CD4-positive, CD25-positive, alpha-beta regulatory T cell (primary cell): ENCODE measurements around the gene PSMD12. TPM values are rescaled to one million over a fixed set of nuclear protein-coding genes. Genes with fewer than 3 reads are reported as not detected.
A peak's percentile ranks its signal among the peaks of the same experiment; 100 is the strongest.

Experiments used
- ATAC-seq, 2 donors: fragments of 150-1000 bp; cut with Tn5 transposase; one replicate each; pipeline ENCODE4 v1.10.0; 2021; ENCODE audit warnings: low read depth in 2 of 2, moderate number of reproducible peaks in 2 of 2, moderate library complexity in 1 of 2
- DNase-seq, 3 donors: peaks; one replicate each; pipeline versions ENCODE4 v3.0.0 to v3.0.0-alpha.2; 2012 to 2022; ENCODE audit warnings: mixed read lengths in 1 of 3
- H3K27ac ChIP-seq: one replicate; pipeline ENCODE4 v1.7.0; 2013; ENCODE audit warnings: mild to moderate bottlenecking, low read length; ENCODE audit not compliant: insufficient read depth, poor library complexity, severe bottlenecking
- H3K27me3 ChIP-seq: one replicate; pipeline ENCODE4 v1.7.0; 2013; ENCODE audit warnings: low read length; ENCODE audit not compliant: control insufficient read depth, insufficient read depth
- H3K36me3 ChIP-seq: one replicate; pipeline ENCODE4 v1.7.0; 2013; ENCODE audit warnings: mild to moderate bottlenecking, low read length, moderate library complexity; ENCODE audit not compliant: control insufficient read depth, insufficient read depth
- H3K4me1 ChIP-seq: 2 replicates; pipeline ENCODE4 v1.7.0; 2013; ENCODE audit warnings: mild to moderate bottlenecking, low read length; ENCODE audit not compliant: insufficient read depth, control insufficient read depth, poor library complexity, severe bottlenecking
- H3K4me3 ChIP-seq: one replicate; pipeline ENCODE4 v1.7.0; 2013; ENCODE audit warnings: low read depth, mild to moderate bottlenecking, low read length, moderate library complexity
- H3K9me3 ChIP-seq, 2 experiments: 1 replicate in 1 of 2; 2 replicates in 1 of 2; pipeline ENCODE4 v1.7.0; 2013; ENCODE audit warnings: low read length in 2 of 2, mild to moderate bottlenecking in 1 of 2, moderate library complexity in 1 of 2; ENCODE audit not compliant: control insufficient read depth in 2 of 2
- H3K27ac Mint-ChIP-seq, 3 donors: one replicate each; pipeline ENCODE4 v1.8.0; 2020 to 2022; ENCODE audit warnings: mild to moderate bottlenecking in 3 of 3, mixed read lengths in 3 of 3, moderate library complexity in 2 of 3
- H3K27me3 Mint-ChIP-seq: one replicate; pipeline ENCODE4 v1.8.0; 2022; ENCODE audit warnings: mild to moderate bottlenecking, mixed read lengths
- H3K36me3 Mint-ChIP-seq: one replicate; pipeline ENCODE4 v1.8.0; 2020; ENCODE audit warnings: mixed read lengths
- H3K4me1 Mint-ChIP-seq, 4 donors: one replicate each; pipeline ENCODE4 v1.8.0; 2020 to 2022; ENCODE audit warnings: mixed read lengths in 4 of 4, mild to moderate bottlenecking in 1 of 4
- H3K4me3 Mint-ChIP-seq, 4 donors: one replicate each; pipeline ENCODE4 v1.8.0; 2020 to 2022; ENCODE audit warnings: mild to moderate bottlenecking in 4 of 4, mixed read lengths in 4 of 4, moderate library complexity in 3 of 4
- H3K9me3 Mint-ChIP-seq, 7 donors: one replicate each; pipeline ENCODE4 v1.8.0; 2020 to 2022; ENCODE audit warnings: mixed read lengths in 7 of 7, mild to moderate bottlenecking in 3 of 7, moderate library complexity in 2 of 7
- polyA plus RNA-seq, 4 donors: library from polyadenylated mRNA; unstranded; fragments of 300-500 nt; fragmentation: Illumina TruSeq; gene quantifications; one replicate each; pipeline ENCODE4 v1.2.3, GENCODE V29; 2021
- total RNA-seq: library from RNA; stranded (reverse); gene quantifications from one replicate; pipeline ENCODE4 v1.2.3, GENCODE V29; 2022

The PSMD12 gene
- total and polyA plus RNA-seq, 5 donors from 2014 or later, result 31.7 to 44.2 (median 38.9) TPM

- peaks cover 16 to 74% (median 43%) of the 10 kb centered on the region in 4 donors for H3K4me1 Mint-ChIP-seq
- Histone ChIP-seq H3K9me3 (no peaks in the 10 kb centered on the region), H3K4me3 (no peak overlapping the region), H3K27me3 (no peaks in the 10 kb centered on the region), H3K36me3 (no peaks in the 10 kb centered on the region), H3K4me1 (peaks cover 22% of the 10 kb centered on the region), H3K27ac (no peak overlapping the region)
- peaks cover 9% of the 10 kb centered on the region for H3K36me3 Mint-ChIP-seq
- H3K27me3 Mint-ChIP-seq, result no peaks in the 10 kb centered on the region
- H3K9me3 Mint-ChIP-seq, result no peaks in the 10 kb centered on the region
- DNase-seq (peak; percentile 19 to 71 (median 39)), ATAC-seq (no peak)
- H3K4me3 Mint-ChIP-seq, result peak overlapping the region in 2 of 4 donors; percentile 41 to 46
- peak overlapping the region in 2 of 3 donors; percentile 57 to 84 for H3K27ac Mint-ChIP-seq
These were observed 20.7 kb upstream of the PSMD12 start for GRCh38 chr17:67386965-67387551.

DNA sequence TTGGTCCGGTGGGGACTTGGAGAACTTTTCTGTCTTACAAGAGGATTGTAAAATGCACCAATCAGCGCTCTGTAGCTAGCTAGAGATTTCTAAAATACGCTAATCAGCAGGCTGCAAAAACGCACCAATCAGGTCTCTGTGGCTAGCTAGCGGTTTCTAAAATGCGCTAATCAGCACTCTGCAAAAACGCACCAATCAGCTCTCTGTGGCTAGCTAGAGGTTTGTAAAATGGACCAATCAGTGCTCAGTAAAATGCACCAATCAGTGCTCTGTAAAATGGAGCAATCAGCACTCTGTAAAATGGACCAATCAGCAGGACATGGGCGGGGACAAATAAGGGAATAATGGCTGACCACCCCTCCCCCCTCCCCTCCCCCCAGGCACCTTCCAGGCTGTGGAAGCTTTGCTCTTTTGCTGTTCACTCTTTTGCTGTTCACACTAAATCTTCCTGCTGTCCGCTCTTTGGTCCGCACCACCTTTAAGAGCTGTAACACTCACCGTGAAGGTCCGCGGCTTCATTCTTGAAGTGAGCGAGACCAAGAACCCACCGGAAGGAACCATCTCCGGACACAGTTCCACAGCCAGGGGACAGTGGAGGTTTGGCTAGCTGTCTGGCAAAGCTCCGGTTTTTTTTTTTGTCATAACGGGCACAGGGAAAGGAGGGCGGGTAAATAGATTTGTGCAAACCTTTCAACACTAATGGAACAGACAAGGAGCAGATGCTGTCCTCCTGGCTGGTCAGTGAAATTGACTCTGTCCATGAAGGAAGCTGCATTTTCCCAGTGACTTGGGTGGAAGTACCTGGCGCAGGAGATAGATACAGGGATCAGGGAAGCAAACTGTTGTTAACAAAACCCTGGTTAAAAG is 19.0 kb upstream of the PSMD12 start:
- peaks cover 4 to 69% (median 37%) of the 10 kb centered on the region in 4 donors for H3K4me1 Mint-ChIP-seq
- peak overlapping the region; percentile 36 to 49 (median 43) for H3K27ac Mint-ChIP-seq
- Histone ChIP-seq H3K9me3 (no peaks in the 10 kb centered on the region), H3K36me3 (no peaks in the 10 kb centered on the region), H3K27ac (no peak overlapping the region), H3K27me3 (no peaks in the 10 kb centered on the region), H3K4me1 (peaks cover 6% of the 10 kb centered on the region), H3K4me3 (no peak overlapping the region)
- H3K36me3 Mint-ChIP-seq, result peaks cover 6% of the 10 kb centered on the region
- no peaks in the 10 kb centered on the region for H3K9me3 Mint-ChIP-seq
- peak overlapping the region in 1 of 4 donors; percentile 61 for H3K4me3 Mint-ChIP-seq
- H3K27me3 Mint-ChIP-seq, result no peaks in the 10 kb centered on the region
- ATAC-seq, result no peak
- DNase-seq, result no peak

DNA sequence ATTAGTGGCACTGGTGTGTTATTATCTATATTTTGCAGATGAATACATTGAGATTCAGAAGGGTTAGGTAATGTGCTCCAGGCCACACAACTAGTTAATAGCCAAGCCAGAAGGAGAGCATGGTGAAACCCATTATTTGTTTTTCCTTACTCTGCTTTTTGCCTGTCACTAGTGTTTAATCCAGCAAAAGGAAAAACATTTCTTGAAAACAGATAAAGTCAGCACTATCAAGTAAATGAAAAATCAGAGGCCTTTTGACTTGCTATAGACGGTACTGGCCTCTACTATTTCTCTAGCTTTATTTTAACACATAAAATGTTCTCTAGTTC is 15.5 kb upstream of the PSMD12 start:
- H3K27me3 ChIP-seq, result no peaks in the 10 kb centered on the region
- H3K27me3 Mint-ChIP-seq, result no peaks in the 10 kb centered on the region
- peaks cover 18% of the 10 kb centered on the region for H3K4me1 ChIP-seq
- no peak for ATAC-seq
- peaks cover 0 to 52% (median 28%) of the 10 kb centered on the region in 4 donors for H3K4me1 Mint-ChIP-seq
- no peak for DNase-seq
- H3K36me3 Mint-ChIP-seq, result peaks cover 6% of the 10 kb centered on the region
- no peaks in the 10 kb centered on the region for H3K9me3 Mint-ChIP-seq
- no peaks in the 10 kb centered on the region for H3K9me3 ChIP-seq
- no peaks in the 10 kb centered on the region for H3K36me3 ChIP-seq
- H3K27ac ChIP-seq, result no peak overlapping the region
- peak overlapping the region; percentile 82 to 89 (median 83) for H3K27ac Mint-ChIP-seq
- no peak overlapping the region for H3K4me3 ChIP-seq
- H3K4me3 Mint-ChIP-seq, result peak overlapping the region; percentile 21 to 68 (median 35)

DNA sequence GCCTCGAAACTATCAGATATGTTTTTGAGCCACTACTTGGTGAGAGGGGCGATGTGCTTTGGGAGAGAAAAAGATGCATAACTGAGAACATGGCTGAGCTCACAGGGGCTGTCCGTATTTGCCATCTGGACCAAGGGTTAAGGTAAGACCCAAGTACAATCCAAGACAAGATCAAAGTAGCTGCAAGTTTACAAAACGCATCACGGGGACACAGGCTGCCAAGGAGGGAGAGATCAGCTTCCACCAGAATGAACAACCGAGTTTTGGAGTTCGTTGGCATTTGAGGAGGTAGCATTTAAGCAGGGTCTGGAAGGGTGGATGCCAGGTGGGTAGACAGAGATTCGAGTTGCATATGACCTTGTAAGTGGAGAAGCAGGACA is 12.9 kb upstream of the PSMD12 start:
- H3K27ac Mint-ChIP-seq, result peak overlapping the region; percentile 87 to 94 (median 94)
- H3K4me3 Mint-ChIP-seq, result peak overlapping the region; percentile 94 to 96 (median 95)
- peak overlapping the region; percentile 77 for H3K4me3 ChIP-seq
- H3K4me1 Mint-ChIP-seq, result peaks cover 0 to 61% (median 38%) of the 10 kb centered on the region in 4 donors
- H3K9me3 Mint-ChIP-seq, result no peaks in the 10 kb centered on the region
- H3K27me3 ChIP-seq, result no peaks in the 10 kb centered on the region
- peaks cover 5% of the 10 kb centered on the region for H3K27me3 Mint-ChIP-seq
- DNase-seq (no peak), ATAC-seq (no peak)
- H3K9me3 ChIP-seq, result no peaks in the 10 kb centered on the region
- H3K27ac ChIP-seq, result peak overlapping the region; percentile 74
- H3K36me3 ChIP-seq, result no peaks in the 10 kb centered on the region
- peaks cover 33% of the 10 kb centered on the region for H3K4me1 ChIP-seq
- H3K36me3 Mint-ChIP-seq, result no peaks in the 10 kb centered on the region

DNA sequence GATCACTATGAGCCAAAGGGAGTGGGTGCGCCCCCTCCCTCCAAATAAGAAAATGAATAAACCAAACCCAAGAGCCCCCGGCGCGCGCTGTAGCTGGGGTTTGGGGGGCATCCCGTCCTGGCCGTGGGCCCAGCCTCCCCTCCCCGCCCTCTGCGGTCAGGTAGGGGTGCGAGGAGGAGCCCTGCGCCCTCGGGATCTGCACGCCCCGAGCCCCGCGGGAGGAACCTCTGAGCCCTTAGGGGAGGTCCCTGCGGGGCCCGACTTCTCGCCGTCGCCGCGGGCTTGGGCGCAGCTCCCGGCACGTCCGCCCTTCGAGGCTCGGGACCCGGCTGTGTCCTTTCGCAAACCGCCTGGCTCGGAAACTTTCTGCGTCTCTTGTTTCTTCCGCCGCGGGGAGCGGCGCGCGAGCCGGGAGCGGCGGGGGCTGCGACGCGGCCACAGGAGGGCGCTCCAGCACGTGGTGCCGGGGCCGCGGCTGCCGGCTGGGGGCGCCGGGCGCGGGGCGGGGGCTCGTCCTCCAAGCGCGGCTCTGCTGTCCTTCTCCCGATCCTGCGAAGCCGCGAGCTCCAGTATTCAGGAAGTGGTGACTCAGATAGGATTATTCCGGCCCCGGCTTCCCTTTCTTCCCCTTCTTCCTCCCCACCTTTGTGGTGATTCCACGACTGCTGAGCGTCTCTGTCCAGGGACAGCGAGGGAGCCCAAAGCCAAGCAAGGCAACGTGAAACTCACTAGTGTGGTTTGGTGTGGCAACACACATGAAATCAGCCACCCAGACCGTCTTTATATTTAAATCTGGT is 12.3 kb upstream of the PSMD12 start:
- ATAC-seq (peak; percentile 29 to 43), DNase-seq (peak; percentile 65 to 83 (median 76))
- H3K27ac Mint-ChIP-seq, result peak overlapping the region; percentile 87 to 94 (median 94)
- H3K9me3 Mint-ChIP-seq, result no peaks in the 10 kb centered on the region
- Histone ChIP-seq H3K27me3 (no peaks in the 10 kb centered on the region), H3K4me1 (peaks cover 33% of the 10 kb centered on the region), H3K36me3 (no peaks in the 10 kb centered on the region), H3K27ac (peak overlapping the region; percentile 74), H3K9me3 (no peaks in the 10 kb centered on the region), H3K4me3 (peak overlapping the region; percentile 77)
- peaks cover 0 to 58% (median 38%) of the 10 kb centered on the region in 4 donors for H3K4me1 Mint-ChIP-seq
- no peaks in the 10 kb centered on the region for H3K36me3 Mint-ChIP-seq
- peaks cover 5% of the 10 kb centered on the region for H3K27me3 Mint-ChIP-seq
- peak overlapping the region; percentile 94 to 96 (median 95) for H3K4me3 Mint-ChIP-seq

- Mint-ChIP-seq H3K4me3 (peak overlapping the region; percentile 91 to 95 (median 94)), H3K36me3 (no peaks in the 10 kb centered on the region), H3K27ac (peak overlapping the region; percentile 23 to 75 (median 43)), H3K4me1 (peaks cover 0 to 52% (median 36%) of the 10 kb centered on the region in 4 donors), H3K27me3 (peaks cover 5% of the 10 kb centered on the region), H3K9me3 (no peaks in the 10 kb centered on the region)
- ATAC-seq, result peak; percentile 13 to 18
- Histone ChIP-seq H3K36me3 (no peaks in the 10 kb centered on the region), H3K27ac (peak overlapping the region; percentile 74), H3K27me3 (no peaks in the 10 kb centered on the region), H3K4me1 (peaks cover 33% of the 10 kb centered on the region), H3K4me3 (peak overlapping the region; percentile 59), H3K9me3 (no peaks in the 10 kb centered on the region)
- peak; percentile 24 to 62 (median 56) for DNase-seq
These were observed 11.4 kb upstream of the PSMD12 start for GRCh38 chr17:67377488-67378453.
